IPS-18a (cell line): Measurements from ENCODE around the gene FKBP2.

Experiments used
- H3K27ac ChIP-seq: one replicate; pipeline ENCODE4 v1.5.1; 2013; ENCODE audit warnings: low read length
- H3K27me3 ChIP-seq: one replicate; pipeline ENCODE4 v1.6.1; 2013; ENCODE audit warnings: mild to moderate bottlenecking, low read length; ENCODE audit not compliant: control insufficient read depth, insufficient read depth
- H3K36me3 ChIP-seq: one replicate; pipeline ENCODE4 v1.6.1; 2013; ENCODE audit warnings: low read depth, low read length; ENCODE audit not compliant: control insufficient read depth
- H3K4me1 ChIP-seq: one replicate; pipeline ENCODE4 v1.6.1; 2013; ENCODE audit warnings: low read depth, low read length; ENCODE audit not compliant: control insufficient read depth
- H3K4me3 ChIP-seq: one replicate; pipeline ENCODE4 v1.5.1; 2013; ENCODE audit warnings: low read length
- H3K9ac ChIP-seq: one replicate; pipeline ENCODE4 v1.6.1; 2013; ENCODE audit warnings: mild to moderate bottlenecking, low read length, moderate library complexity
- H3K9me3 ChIP-seq: one replicate; pipeline ENCODE4 v1.6.1; 2013; ENCODE audit warnings: low read depth, low read length; ENCODE audit not compliant: control insufficient read depth

The FKBP2 gene

DNA sequence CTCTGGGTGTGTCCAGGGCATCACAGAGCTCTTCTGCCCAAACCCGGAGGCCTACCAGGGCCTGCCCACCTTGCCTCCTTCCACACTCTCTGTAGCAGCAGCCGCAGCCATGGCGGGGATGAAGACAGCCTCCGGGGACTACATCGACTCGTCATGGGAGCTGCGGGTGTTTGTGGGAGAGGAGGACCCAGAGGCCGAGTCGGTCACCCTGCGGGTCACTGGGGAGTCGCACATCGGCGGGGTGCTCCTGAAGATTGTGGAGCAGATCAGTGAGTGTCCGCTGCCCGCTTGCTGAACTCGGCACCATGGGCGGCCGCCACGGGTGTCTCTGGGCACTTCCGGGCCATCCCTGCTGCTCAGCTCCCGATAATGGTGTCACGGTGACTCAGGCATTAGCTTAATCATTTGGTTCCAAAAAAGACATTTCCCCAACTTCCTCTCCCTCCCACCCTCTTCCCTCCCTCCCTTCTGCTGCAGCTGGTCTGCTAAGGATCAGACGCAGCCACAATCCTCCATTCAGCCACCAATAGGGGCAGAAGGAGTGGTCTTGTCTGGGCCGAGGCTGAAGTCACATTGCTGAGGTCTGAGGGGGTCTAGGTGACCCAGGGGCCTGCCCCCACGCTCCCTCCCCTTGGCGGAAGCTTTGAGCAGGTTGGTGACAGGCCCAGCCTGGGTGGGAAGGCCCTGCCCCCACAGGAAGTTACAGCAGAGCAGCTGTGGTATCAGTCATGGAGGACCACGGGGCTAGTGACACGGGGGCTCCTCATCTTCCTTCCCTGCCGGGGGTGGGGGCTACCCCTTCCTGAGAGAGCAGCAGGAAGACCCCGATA lies 33.4 kb upstream of the FKBP2 start:
- Histone ChIP-seq H3K36me3 (peaks cover 44% of the 10 kb centered on the region), H3K27me3 (no peaks in the 10 kb centered on the region), H3K4me3 (no peak overlapping the region), H3K9me3 (no peaks in the 10 kb centered on the region), H3K4me1 (no peaks in the 10 kb centered on the region), H3K27ac (no peak overlapping the region), H3K9ac (no peak overlapping the region)

DNA sequence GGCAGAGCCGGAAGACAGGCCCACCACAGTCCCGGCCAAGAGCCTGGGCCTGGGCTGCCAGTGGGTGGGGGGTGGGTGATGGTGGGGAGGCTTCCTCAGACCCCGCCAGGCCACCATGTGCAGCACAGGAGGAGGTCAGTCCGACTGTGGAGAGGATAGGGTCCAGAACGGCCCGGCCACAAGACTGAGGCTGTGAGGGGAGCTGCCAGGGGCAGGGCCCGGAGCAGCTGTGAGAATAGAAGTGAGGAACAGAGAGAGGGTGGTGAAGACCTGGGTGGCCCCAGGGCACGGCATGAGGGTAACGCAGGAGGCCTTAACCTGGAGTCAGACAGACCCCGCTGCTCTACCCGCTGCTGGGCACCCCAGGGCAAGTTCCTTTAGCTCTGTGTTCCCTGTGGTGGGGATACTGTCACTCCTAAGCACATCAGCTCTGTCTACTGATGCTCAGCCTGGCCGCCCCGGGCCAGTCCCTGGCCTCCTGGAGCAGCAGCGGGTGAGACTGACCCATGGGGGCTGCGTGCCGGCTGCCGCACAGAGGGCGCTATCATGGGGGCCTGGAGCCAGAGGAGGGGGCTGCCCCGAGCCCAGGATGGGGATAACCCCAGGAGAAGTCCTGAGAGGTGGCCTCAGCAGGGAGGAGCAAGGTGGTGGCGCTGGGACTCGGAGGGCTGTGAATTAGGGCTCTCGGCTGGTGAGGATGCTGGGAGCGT lies 32.7 kb upstream of the FKBP2 start:
- peaks cover 37% of the 10 kb centered on the region for H3K36me3 ChIP-seq
- H3K27ac ChIP-seq, result no peak overlapping the region
- no peak overlapping the region for H3K4me3 ChIP-seq
- H3K9me3 ChIP-seq, result no peaks in the 10 kb centered on the region
- H3K9ac ChIP-seq, result no peak overlapping the region
- no peaks in the 10 kb centered on the region for H3K27me3 ChIP-seq
- no peaks in the 10 kb centered on the region for H3K4me1 ChIP-seq

DNA sequence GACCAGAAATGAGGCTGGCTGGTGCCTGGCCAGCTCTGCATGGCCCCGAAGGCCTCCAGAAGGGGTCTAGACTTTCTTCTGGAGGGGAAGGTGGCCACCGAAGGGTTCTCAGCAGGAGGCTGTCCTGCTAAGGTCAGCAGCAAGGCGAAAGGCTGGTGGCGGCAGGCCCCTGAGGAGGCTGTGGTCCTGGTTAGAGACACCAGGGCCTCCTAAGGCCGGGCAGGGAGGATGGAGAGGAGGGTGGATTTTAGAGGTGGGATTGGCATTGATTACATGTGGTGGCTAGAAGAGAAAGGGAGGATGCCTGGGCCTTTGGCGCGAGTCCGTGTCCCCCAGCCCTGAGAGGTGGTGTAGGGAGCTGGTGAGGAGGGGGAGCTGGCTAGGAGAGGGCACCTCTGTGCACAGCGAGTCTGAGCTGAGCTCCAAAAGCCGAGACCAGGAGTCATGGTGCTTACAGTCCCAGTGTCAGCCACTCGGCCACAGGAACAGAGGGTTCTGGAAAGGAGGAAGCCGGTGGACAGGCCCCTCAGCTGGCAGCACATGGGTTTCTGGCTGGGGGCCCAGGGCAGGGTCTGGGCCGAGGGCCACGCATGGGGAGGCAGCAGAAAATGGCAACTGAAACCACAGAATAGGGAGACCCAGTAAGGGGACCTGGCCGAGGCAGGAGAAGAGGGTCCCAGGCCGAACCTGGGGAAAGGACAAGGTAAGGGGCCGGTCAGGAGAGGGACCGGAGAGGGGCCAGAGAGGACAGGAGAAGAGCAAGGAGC lies 31.9 kb upstream of the FKBP2 start:
- no peak overlapping the region for H3K27ac ChIP-seq
- H3K4me3 ChIP-seq, result no peak overlapping the region

DNA sequence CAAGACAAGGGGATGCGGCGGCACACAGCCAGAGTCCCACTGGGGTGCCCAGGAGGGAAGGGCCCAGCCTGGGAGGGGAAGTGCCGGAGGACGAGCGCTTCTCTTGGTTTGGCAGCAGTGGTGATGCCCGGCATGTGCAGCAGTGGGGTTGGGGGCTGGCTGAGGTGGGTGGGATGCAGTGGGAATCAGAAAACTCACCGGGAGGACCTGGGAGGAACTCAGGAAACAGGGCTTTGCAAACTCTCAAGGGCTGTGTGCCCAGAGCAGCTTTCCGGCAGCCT lies 31.4 kb upstream of the FKBP2 start:
- Histone ChIP-seq H3K9me3 (no peaks in the 10 kb centered on the region), H3K4me3 (no peak overlapping the region), H3K9ac (no peak overlapping the region), H3K27ac (no peak overlapping the region), H3K27me3 (no peaks in the 10 kb centered on the region), H3K36me3 (peaks cover 25% of the 10 kb centered on the region), H3K4me1 (no peaks in the 10 kb centered on the region)

More for the DNA sequence above, 31.9 kb upstream of the FKBP2 start:
- Histone ChIP-seq H3K27me3 (no peaks in the 10 kb centered on the region), H3K9ac (no peak overlapping the region), H3K36me3 (peaks cover 29% of the 10 kb centered on the region), H3K9me3 (no peaks in the 10 kb centered on the region), H3K4me1 (no peaks in the 10 kb centered on the region)

DNA sequence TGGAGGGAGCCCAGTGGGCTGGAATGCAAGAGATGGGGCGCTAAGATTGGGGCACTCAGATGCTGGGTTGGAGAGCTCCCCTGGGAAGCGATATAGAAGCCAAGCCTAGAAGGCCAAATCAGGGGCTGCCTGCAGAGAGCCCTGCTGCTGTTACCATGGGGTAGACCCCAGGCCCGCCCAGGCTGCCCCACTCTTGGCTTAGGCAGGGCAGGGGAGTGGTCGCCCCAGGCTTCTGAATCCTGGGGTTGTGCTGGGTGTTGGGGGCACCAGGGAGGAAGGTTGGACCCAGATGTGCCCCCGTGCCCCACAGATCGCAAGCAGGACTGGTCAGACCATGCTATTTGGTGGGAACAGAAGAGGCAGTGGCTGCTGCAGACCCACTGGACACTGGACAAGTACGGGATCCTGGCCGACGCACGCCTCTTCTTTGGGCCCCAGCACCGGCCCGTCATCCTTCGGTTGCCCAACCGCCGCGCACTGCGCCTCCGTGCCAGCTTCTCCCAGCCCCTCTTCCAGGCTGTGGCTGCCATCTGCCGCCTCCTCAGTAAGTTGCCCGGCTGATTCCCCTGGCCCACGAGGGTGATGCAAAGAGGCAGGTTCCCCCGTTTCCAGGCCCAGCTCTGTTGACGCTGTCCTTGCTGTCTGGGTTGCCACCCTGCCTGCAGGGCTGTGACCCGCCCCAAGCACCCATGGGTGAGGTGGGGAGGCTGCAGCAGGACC lies 30.4 kb upstream of the FKBP2 start:
- no peak overlapping the region for H3K27ac ChIP-seq
- no peaks in the 10 kb centered on the region for H3K4me1 ChIP-seq
- H3K4me3 ChIP-seq, result no peak overlapping the region
- peaks cover 21% of the 10 kb centered on the region for H3K36me3 ChIP-seq
- H3K9ac ChIP-seq, result no peak overlapping the region
- H3K9me3 ChIP-seq, result no peaks in the 10 kb centered on the region
- no peaks in the 10 kb centered on the region for H3K27me3 ChIP-seq

DNA sequence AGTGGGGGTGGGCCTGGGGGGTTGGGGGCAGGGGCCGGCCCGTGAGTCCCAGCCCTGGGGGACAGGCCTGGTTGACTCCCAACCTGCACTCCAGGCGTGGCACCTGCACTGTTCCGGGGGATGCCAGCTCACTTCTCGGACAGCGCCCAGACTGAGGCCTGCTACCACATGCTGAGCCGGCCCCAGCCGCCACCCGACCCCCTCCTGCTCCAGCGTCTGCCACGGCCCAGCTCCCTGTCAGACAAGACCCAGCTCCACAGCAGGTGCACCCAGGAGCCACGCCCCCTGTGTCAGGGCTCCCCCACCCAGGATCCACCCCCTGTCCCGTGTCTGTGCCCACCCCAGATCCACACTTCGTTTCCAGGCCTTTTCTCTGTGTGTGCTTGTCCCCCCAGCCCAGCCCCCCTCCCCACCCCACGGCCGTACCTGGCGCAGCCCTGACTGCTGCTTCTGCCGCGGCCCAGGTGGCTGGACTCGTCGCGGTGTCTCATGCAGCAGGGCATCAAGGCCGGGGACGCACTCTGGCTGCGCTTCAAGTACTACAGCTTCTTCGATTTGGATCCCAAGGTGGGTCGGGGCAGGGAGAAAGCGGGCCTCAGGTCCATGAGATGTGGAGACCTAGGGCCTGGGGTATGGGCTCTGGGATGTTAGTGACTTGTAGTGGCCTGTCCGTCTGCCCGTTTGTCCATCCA lies 29.6 kb upstream of the FKBP2 start:
- no peak overlapping the region for H3K27ac ChIP-seq
- no peaks in the 10 kb centered on the region for H3K9me3 ChIP-seq
- no peaks in the 10 kb centered on the region for H3K27me3 ChIP-seq
- H3K4me1 ChIP-seq, result no peaks in the 10 kb centered on the region
- H3K4me3 ChIP-seq, result no peak overlapping the region
- H3K36me3 ChIP-seq, result peaks cover 12% of the 10 kb centered on the region
- no peak overlapping the region for H3K9ac ChIP-seq

DNA sequence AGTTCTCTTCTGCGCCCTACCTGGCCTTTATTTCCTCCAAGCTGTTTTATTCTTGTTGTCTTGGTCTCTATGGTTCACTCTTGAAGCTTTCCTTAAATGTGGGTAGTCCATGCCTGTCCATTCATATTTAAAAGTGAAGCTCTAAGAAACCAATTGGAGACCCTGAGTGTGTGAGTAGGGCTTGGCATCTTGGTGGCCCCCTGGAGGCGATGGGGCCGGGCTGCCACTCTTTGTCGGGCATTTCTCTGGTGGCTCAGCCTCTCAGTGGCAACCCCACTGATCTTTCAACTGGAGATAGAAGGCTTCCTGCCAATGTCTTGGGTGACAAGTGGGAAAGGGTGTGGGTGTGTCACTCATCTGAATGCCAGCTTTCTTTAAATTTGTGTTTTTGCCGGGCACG lies 24.0 kb upstream of the FKBP2 start:
- H3K9ac ChIP-seq, result no peak overlapping the region
- no peaks in the 10 kb centered on the region for H3K27me3 ChIP-seq
- H3K27ac ChIP-seq, result no peak overlapping the region
- no peak overlapping the region for H3K4me3 ChIP-seq
- no peaks in the 10 kb centered on the region for H3K9me3 ChIP-seq
- no peaks in the 10 kb centered on the region for H3K4me1 ChIP-seq
- H3K36me3 ChIP-seq, result peaks cover 9% of the 10 kb centered on the region

DNA sequence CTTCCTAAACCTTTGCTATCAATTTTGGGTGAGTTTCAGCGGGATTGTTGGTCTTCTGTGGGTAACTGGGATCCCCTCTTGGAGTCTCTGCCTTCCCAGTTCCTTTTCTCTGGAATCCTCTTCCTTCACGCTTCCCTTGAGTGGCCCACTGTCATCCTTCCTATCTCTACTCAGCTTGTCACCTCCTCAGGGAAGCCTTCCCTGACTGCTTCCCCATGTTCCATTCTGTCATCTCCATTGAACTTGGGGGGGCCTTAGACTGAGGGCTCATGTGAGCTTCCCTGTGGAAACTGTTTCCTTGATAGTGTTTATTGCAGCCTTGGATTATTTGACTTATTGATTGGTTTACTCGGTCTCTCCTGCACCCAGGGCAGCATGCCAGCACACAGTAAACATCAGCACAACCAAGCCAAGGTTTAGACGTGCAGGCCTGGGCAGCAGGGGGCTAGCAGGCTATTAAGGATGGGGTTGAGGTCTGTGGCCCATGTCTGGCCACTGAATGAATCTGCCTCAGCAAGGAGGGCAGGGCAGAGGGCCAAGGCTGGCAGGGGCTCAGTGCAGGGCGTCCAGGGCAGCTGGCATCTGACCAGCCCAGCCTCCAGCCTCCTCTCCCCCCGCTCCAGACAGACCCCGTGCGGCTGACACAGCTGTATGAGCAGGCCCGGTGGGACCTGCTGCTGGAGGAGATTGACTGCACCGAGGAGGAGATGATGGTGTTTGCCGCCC lies 22.1 kb upstream of the FKBP2 start:
- Histone ChIP-seq H3K9me3 (no peaks in the 10 kb centered on the region), H3K9ac (no peak overlapping the region), H3K27me3 (no peaks in the 10 kb centered on the region), H3K36me3 (peaks cover 6% of the 10 kb centered on the region), H3K4me1 (no peaks in the 10 kb centered on the region), H3K27ac (no peak overlapping the region), H3K4me3 (no peak overlapping the region)

DNA sequence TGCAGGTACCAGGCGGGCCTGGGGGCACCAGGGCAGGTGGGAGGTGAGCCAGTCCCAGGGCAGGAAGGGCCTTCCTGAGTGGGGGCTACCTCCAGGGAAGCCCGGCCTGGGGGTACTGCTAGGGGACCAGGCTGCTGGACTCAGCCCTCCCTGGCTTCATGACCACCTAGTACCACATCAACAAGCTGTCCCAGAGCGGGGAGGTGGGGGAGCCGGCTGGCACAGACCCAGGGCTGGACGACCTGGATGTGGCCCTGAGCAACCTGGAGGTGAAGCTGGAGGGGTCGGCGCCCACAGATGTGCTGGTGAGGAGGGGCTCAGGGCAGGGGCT lies 21.6 kb upstream of the FKBP2 start:
- H3K9me3 ChIP-seq, result no peaks in the 10 kb centered on the region
- H3K4me3 ChIP-seq, result no peak overlapping the region
- H3K36me3 ChIP-seq, result peaks cover 6% of the 10 kb centered on the region
- no peaks in the 10 kb centered on the region for H3K4me1 ChIP-seq
- no peaks in the 10 kb centered on the region for H3K27me3 ChIP-seq
- H3K9ac ChIP-seq, result no peak overlapping the region
- no peak overlapping the region for H3K27ac ChIP-seq

DNA sequence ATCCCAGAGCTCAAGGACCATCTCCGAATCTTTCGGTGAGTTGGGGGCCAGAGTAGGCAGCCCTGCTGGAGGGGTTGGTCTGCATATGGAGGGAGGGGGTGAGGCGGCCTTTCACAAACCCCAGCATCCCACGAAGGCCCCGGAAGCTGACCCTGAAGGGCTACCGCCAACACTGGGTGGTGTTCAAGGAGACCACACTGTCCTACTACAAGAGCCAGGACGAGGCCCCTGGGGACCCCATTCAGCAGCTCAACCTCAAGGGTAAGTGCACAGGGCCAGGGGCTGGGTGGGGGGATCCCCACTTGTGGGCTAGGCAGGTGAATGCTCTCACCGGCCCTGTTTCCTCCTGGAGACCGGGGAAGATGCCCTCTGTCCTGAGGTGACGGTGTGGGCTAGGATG lies 21.1 kb upstream of the FKBP2 start:
- no peaks in the 10 kb centered on the region for H3K27me3 ChIP-seq
- H3K4me1 ChIP-seq, result no peaks in the 10 kb centered on the region
- H3K9ac ChIP-seq, result no peak overlapping the region
- no peaks in the 10 kb centered on the region for H3K9me3 ChIP-seq
- H3K4me3 ChIP-seq, result no peak overlapping the region
- peaks cover 6% of the 10 kb centered on the region for H3K36me3 ChIP-seq
- no peak overlapping the region for H3K27ac ChIP-seq
